B cell (primary cell): ENCODE data around the gene C16orf86. TPM values are rescaled to one million over a fixed set of nuclear protein-coding genes. Genes with fewer than 3 reads are reported as not detected.

ENCODE experiments used
- ATAC-seq: fragments of 200-7000 bp; cut with Tn5 transposase; one replicate; pipeline ENCODE4 v1.10.0; 2021; ENCODE audit warnings: low read depth, mild to moderate bottlenecking, moderate number of reproducible peaks, moderate library complexity
- CTCF ChIA-PET: fragments of 350-600 bp; sonication (Branson Sonifier 250); formaldehyde crosslinking; loops from one replicate; lab custom pipeline; 2021; ENCODE audit warnings: antibody characterized with exemption, inconsistent platforms; lab: Charles Lee
- POLR2A ChIA-PET: fragments of 350-600 bp; sonication (Branson Sonifier 250); formaldehyde crosslinking; loops from one replicate; lab custom pipeline; 2021; ENCODE audit warnings: antibody characterized with exemption; lab: Charles Lee
- DNase-seq: peaks from one replicate; pipeline ENCODE4 v3.0.0; 2013
- H2AFZ ChIP-seq: 2 replicates; pipeline ENCODE4 v1.6.1; 2012; ENCODE audit warnings: mild to moderate bottlenecking, low read depth, low read length; ENCODE audit not compliant: insufficient read depth, poor library complexity, severe bottlenecking
- H3K27ac ChIP-seq, 2 donors: 1 replicate in 1 of 2; 2 replicates in 1 of 2; pipeline ENCODE4 v1.5.1; 2012 to 2013; ENCODE audit warnings: low read length in 2 of 2, mild to moderate bottlenecking in 2 of 2, moderate library complexity in 1 of 2
- H3K27me3 ChIP-seq, 4 experiments: fragments of 200-600 bp in 1 of 4; sonication (generic) in 1 of 4; replicated peaks in 1 of 4; 1 replicate in 2 of 4; 2 replicates in 2 of 4; pipeline versions ENCODE4 v1.6.1 to v1.7.0; 2013 to 2016; ENCODE audit warnings: low read length in 3 of 4, mild to moderate bottlenecking in 2 of 4, mixed read lengths in 1 of 4, moderate library complexity in 1 of 4; ENCODE audit not compliant: insufficient read depth in 4 of 4, control insufficient read depth in 3 of 4; ENCODE audit errors: control extremely low read depth in 1 of 4
- H3K36me3 ChIP-seq, 2 experiments: replicated peaks in 1 of 2; 1 replicate in 1 of 2; 2 replicates in 1 of 2; pipeline versions ENCODE4 v1.6.1 to v1.7.1; 2013; ENCODE audit warnings: low read length in 1 of 2; ENCODE audit not compliant: insufficient read depth in 2 of 2, control insufficient read depth in 1 of 2; ENCODE audit errors: control extremely low read depth in 1 of 2, extremely low read depth in 1 of 2
- H3K4me1 ChIP-seq, 2 donors: fragments of 200-600 bp in 1 of 2; sonication (generic) in 1 of 2; 1 replicate in 1 of 2; 2 replicates in 1 of 2; pipeline versions ENCODE4 v1.5.1 to v1.6.1; 2013 to 2017; ENCODE audit warnings: low read length in 2 of 2; ENCODE audit not compliant: control insufficient read depth in 2 of 2, insufficient read depth in 2 of 2
- H3K4me2 ChIP-seq: replicated peaks from 2 replicates; pipeline ENCODE3; 2012; ENCODE audit warnings: mild to moderate bottlenecking, low read depth, low read length; ENCODE audit not compliant: poor library complexity, severe bottlenecking
- H3K4me3 ChIP-seq, 5 experiments: fragments of 200-600 bp in 1 of 5; sonication (generic) in 1 of 5; 1 replicate in 3 of 5; 2 replicates in 2 of 5; pipeline versions ENCODE4 v1.5.1 to v1.7.0; 2011 to 2016; ENCODE audit warnings: low read length in 4 of 5, mild to moderate bottlenecking in 4 of 5, low read depth in 2 of 5, control low read depth in 1 of 5, moderate library complexity in 1 of 5; ENCODE audit not compliant: insufficient read depth in 1 of 5; ENCODE audit errors: control extremely low read depth in 1 of 5, extremely low read depth in 1 of 5
- H3K79me2 ChIP-seq: fragments of 200-600 bp; sonication (generic); one replicate; pipeline ENCODE4 v1.6.0; 2016; ENCODE audit warnings: low read length; ENCODE audit not compliant: control insufficient read depth, insufficient read depth
- H3K9ac ChIP-seq: fragments of 200-600 bp; sonication (generic); 2 replicates; pipeline ENCODE4 v1.6.1; 2017; ENCODE audit warnings: mild to moderate bottlenecking, low read length, moderate library complexity
- H3K9me3 ChIP-seq, 3 donors: one replicate each; pipeline versions ENCODE4 v1.6.1 to v1.7.1; 2013; ENCODE audit warnings: low read length in 2 of 3; ENCODE audit not compliant: control insufficient read depth in 2 of 3, insufficient read depth in 1 of 3; ENCODE audit errors: control extremely low read depth in 1 of 3
- H4K20me1 ChIP-seq: 2 replicates; pipeline ENCODE4 v1.6.0; 2012; ENCODE audit warnings: mild to moderate bottlenecking, low read length; ENCODE audit not compliant: insufficient read depth, control insufficient read depth, poor library complexity, severe bottlenecking
- H3K27ac Mint-ChIP-seq: one replicate; pipeline ENCODE4 v1.8.0; 2021; ENCODE audit warnings: mixed read lengths
- H3K27me3 Mint-ChIP-seq: one replicate; pipeline ENCODE4 v1.8.0; 2021; ENCODE audit warnings: mixed read lengths
- H3K4me1 Mint-ChIP-seq: one replicate; pipeline ENCODE4 v1.8.0; 2021; ENCODE audit warnings: mixed read lengths
- H3K4me3 Mint-ChIP-seq: one replicate; pipeline ENCODE4 v1.8.0; 2021; ENCODE audit warnings: mixed read lengths
- H3K9me3 Mint-ChIP-seq: one replicate; pipeline ENCODE4 v1.8.0; 2022; ENCODE audit warnings: mixed read lengths; ENCODE audit not compliant: insufficient read depth
- EZH2 ChIP-seq: IDR thresholded peaks from 2 replicates; pipeline ENCODE4 v1.6.1; 2012; ENCODE audit warnings: borderline replicate concordance, low read depth, mild to moderate bottlenecking, moderate library complexity, low read length; ENCODE audit not compliant: insufficient read depth, poor library complexity, severe bottlenecking
- WGBS: methylation state at CpG from one replicate; pipeline ENCODE4 v1.1.5; 2013; ENCODE audit warnings: missing lambda C conversion rate; ENCODE audit not compliant: insufficient coverage; 5-methylcytosine and 5-hydroxymethylcytosine counted together
- intact Hi-C: fragments of 100-400 bp; cut with micrococcal nuclease; formaldehyde crosslinking; loops from one replicate; pipeline ENCODE4 v1.10.0; 2022
- polyA plus RNA-seq: library from polyadenylated mRNA; depleted of rRNA; stranded (reverse); fragments of >200 nt; gene quantifications from 2 replicates; pipeline ENCODE4 v1.2.3, GENCODE V29; 2012
- total RNA-seq, 2 donors: library from RNA; stranded (reverse); fragments of 120-200 nt in 1 of 2; gene quantifications; 1 replicate in 1 of 2; 2 replicates in 1 of 2; pipeline versions ENCODE4 v1.2.3 to v1.2.4, GENCODE V29; 2013 to 2022
- TF ChIP-seq, protein P1 (sequence below): fragments of 200-600 bp; IDR thresholded peaks from one replicate; pipeline ENCODE4 v1.8.0; 2022; ENCODE audit warnings: antibody characterized with exemption, mild to moderate bottlenecking

The C16orf86 gene
- total and polyA plus RNA-seq, 2 donors (not counting 1 experiment from before 2014, with no cell fraction given): 9.9 to 18.0 TPM

DNA sequence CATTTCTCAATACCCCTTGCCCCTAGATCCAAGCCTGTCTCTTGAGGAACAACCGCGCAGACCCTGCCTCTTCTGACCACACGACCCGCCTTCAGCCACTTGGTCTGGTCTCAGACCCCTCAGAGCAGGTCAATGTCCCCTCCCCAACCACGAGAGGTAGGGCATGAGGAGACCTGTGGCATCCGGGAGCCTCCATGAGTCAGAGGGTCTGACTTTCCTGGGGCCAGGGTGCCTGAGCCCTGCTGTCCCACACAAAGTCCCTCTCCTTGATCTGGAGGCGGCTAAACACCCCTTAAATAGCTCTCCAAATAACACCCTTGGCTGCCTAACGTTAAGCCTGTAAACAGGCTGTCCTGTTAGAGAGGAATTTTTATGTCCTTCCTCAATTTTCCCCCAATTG, 16.6 kb upstream of the C16orf86 start:
- no peaks in the 10 kb centered on the region for H3K9me3 Mint-ChIP-seq
- Histone ChIP-seq H3K27ac (no peak overlapping the region), H3K79me2 (peaks cover 49% of the 10 kb centered on the region), H3K27me3 (no peaks in the 10 kb centered on the region), H3K9ac (no peak overlapping the region), H3K9me3 (no peaks in the 10 kb centered on the region), H2AFZ (no peak overlapping the region), H3K36me3 (peaks cover 0 to 68% of the 10 kb centered on the region in 2 experiments), H3K4me2 (no peak overlapping the region), H3K4me1 (peaks cover 9 to 14% of the 10 kb centered on the region in 2 donors), H3K4me3 (no peak overlapping the region), H4K20me1 (peaks cover 50% of the 10 kb centered on the region)
- ATAC-seq (no peak), DNase-seq (no peak)
- ChIA-PET POLR2A (no interaction called here), CTCF (interaction anchor here (0.9 to 1.1 kb wide), 2 partner anchors 129 to 167 kb away, joined by 4 read pairs; no protein-coding TSS in a partner anchor)
- no peak overlapping the region for H3K4me3 Mint-ChIP-seq
- TF ChIP-seq, protein P1, sequence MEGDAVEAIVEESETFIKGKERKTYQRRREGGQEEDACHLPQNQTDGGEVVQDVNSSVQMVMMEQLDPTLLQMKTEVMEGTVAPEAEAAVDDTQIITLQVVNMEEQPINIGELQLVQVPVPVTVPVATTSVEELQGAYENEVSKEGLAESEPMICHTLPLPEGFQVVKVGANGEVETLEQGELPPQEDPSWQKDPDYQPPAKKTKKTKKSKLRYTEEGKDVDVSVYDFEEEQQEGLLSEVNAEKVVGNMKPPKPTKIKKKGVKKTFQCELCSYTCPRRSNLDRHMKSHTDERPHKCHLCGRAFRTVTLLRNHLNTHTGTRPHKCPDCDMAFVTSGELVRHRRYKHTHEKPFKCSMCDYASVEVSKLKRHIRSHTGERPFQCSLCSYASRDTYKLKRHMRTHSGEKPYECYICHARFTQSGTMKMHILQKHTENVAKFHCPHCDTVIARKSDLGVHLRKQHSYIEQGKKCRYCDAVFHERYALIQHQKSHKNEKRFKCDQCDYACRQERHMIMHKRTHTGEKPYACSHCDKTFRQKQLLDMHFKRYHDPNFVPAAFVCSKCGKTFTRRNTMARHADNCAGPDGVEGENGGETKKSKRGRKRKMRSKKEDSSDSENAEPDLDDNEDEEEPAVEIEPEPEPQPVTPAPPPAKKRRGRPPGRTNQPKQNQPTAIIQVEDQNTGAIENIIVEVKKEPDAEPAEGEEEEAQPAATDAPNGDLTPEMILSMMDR: no peak
- TF ChIP-seq EZH2: no peak
- H3K27me3 Mint-ChIP-seq: no peaks in the 10 kb centered on the region
- intact Hi-C loops: no loop called here
- peaks cover 15% of the 10 kb centered on the region for H3K4me1 Mint-ChIP-seq
- WGBS: 100% methylated on average over 7 of the region's 8 CpGs
- peak overlapping the region; percentile 10 for H3K27ac Mint-ChIP-seq

DNA sequence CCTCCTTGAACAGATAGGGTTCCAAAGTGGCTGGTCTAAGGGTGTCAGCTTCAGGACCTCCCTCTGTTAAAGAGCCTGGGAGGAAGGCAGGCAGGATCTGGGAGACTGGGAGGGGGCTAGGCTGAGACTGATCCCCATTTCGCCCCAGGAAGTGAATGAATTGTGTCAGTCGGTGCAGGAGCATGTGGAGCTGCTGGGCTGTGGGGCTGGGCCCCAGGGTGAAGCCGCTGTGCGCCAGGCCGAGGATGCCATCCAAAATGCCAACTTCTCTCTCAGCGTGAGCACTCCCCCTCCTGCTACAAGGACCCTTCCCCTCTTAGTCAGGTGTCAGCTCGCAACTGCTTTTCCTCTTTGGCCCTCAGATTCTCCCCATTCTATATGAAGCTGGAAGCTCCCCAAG, 15.6 kb upstream of the C16orf86 start:
- Mint-ChIP-seq H3K4me3 (no peak overlapping the region), H3K27me3 (no peaks in the 10 kb centered on the region), H3K27ac (no peak overlapping the region), H3K9me3 (no peaks in the 10 kb centered on the region), H3K4me1 (peaks cover 10% of the 10 kb centered on the region)
- intact Hi-C loops: no loop called here
- H2AFZ ChIP-seq: no peak overlapping the region
- H3K4me1 ChIP-seq: peaks cover under 1 to 4% of the 10 kb centered on the region in 2 donors
- H3K79me2 ChIP-seq: peaks cover 39% of the 10 kb centered on the region
- 92% methylated on average over 7 of the region's 7 CpGs for WGBS
- H4K20me1 ChIP-seq: peaks cover 42% of the 10 kb centered on the region
- TF ChIP-seq EZH2: no peak
- TF ChIP-seq, protein P1: no peak
- CTCF ChIA-PET: interaction anchor here (0.8 to 1.8 kb wide), 5 partner anchors 9 to 166 kb away, joined by 3 to 5 read pairs (median 4); partner anchors contain the start of gene ACD
- no peaks in the 10 kb centered on the region for H3K27me3 ChIP-seq
- H3K9ac ChIP-seq: no peak overlapping the region
- H3K27ac ChIP-seq: no peak overlapping the region
- POLR2A ChIA-PET: no interaction called here
- no peak for DNase-seq
- H3K4me3 ChIP-seq: no peak overlapping the region
- no peak overlapping the region for H3K4me2 ChIP-seq
- H3K36me3 ChIP-seq: peaks cover 0 to 77% of the 10 kb centered on the region in 2 experiments
- no peak for ATAC-seq
- no peaks in the 10 kb centered on the region for H3K9me3 ChIP-seq
